H9 (cell line): ENCODE results near the gene GHRL. TPM values are rescaled to one million over a fixed set of nuclear protein-coding genes. Genes with fewer than 3 reads are reported as not detected.

Source experiments
- DNase-seq: peaks from one replicate; pipeline ENCODE4 v3.0.0-alpha.2; 2017
- H2AFZ ChIP-seq: one replicate; pipeline ENCODE4 v1.6.1; 2013; ENCODE audit warnings: mild to moderate bottlenecking, low read length, control low read depth, moderate library complexity
- H2AK5ac ChIP-seq: 2 replicates; pipeline ENCODE4 v1.6.1; 2013; ENCODE audit warnings: low read length, control low read depth, mixed read lengths; ENCODE audit not compliant: insufficient read length
- H2BK120ac ChIP-seq: one replicate; pipeline ENCODE4 v1.6.1; 2013; ENCODE audit warnings: low read depth, mild to moderate bottlenecking, low read length, control low read depth, inconsistent platforms; ENCODE audit not compliant: poor library complexity, severe bottlenecking
- H2BK12ac ChIP-seq: 2 replicates; pipeline ENCODE4 v1.6.1; 2013; ENCODE audit warnings: low read length, control low read depth, mixed read lengths, low read depth; ENCODE audit not compliant: insufficient read length
- H2BK15ac ChIP-seq: 2 replicates; pipeline ENCODE4 v1.6.1; 2013; ENCODE audit warnings: low read depth, low read length, control low read depth
- H2BK20ac ChIP-seq: one replicate; pipeline ENCODE4 v1.6.1; 2013; ENCODE audit warnings: low read depth, mild to moderate bottlenecking, low read length, control low read depth, inconsistent platforms; ENCODE audit not compliant: poor library complexity, severe bottlenecking
- H2BK5ac ChIP-seq: 2 replicates; pipeline ENCODE4 v1.6.1; 2013; ENCODE audit warnings: low read length, control low read depth, mixed read lengths; ENCODE audit not compliant: insufficient read length
- H3K14ac ChIP-seq: 2 replicates; pipeline ENCODE4 v1.6.1; 2013; ENCODE audit warnings: low read length, control low read depth; ENCODE audit not compliant: insufficient read depth
- H3K18ac ChIP-seq: 2 replicates; pipeline ENCODE4 v1.6.1; 2013; ENCODE audit warnings: low read depth, mild to moderate bottlenecking, mixed read lengths, low read length, control low read depth; ENCODE audit not compliant: insufficient read length
- H3K23ac ChIP-seq: 2 replicates; pipeline ENCODE4 v1.6.1; 2013; ENCODE audit warnings: low read length, control low read depth, mixed read lengths, low read depth; ENCODE audit not compliant: insufficient read length
- H3K23me2 ChIP-seq: 2 replicates; pipeline ENCODE4 v1.6.1; 2013; ENCODE audit warnings: low read depth, mild to moderate bottlenecking, mixed read lengths, low read length, control low read depth; ENCODE audit not compliant: insufficient read length, poor library complexity, severe bottlenecking
- H3K27ac ChIP-seq: 2 replicates; pipeline ENCODE4 v1.5.1; 2013; ENCODE audit warnings: low read length, control low read depth, mixed read lengths, low read depth; ENCODE audit not compliant: insufficient read length
- H3K27me3 ChIP-seq: 2 replicates; pipeline ENCODE4 v1.6.1; 2013; ENCODE audit warnings: low read length, control low read depth, inconsistent platforms; ENCODE audit not compliant: insufficient read depth
- H3K4ac ChIP-seq: 2 replicates; pipeline ENCODE4 v1.6.1; 2013; ENCODE audit warnings: low read depth, mild to moderate bottlenecking, control low read depth, inconsistent platforms, low read length, moderate library complexity
- H3K4me1 ChIP-seq: 2 replicates; pipeline ENCODE4 v1.6.1; 2013; ENCODE audit warnings: low read length, control low read depth, inconsistent platforms; ENCODE audit not compliant: insufficient read depth
- H3K4me2 ChIP-seq: 2 replicates; pipeline ENCODE4 v1.6.1; 2013; ENCODE audit warnings: low read length, control low read depth, mixed read lengths; ENCODE audit not compliant: insufficient read length, insufficient read depth
- H3K56ac ChIP-seq: 2 replicates; pipeline ENCODE4 v1.6.1; 2013; ENCODE audit warnings: low read depth, mild to moderate bottlenecking, mixed read lengths, low read length, control low read depth; ENCODE audit not compliant: insufficient read length
- H3K79me1 ChIP-seq: 2 replicates; pipeline ENCODE4 v1.6.1; 2013; ENCODE audit warnings: low read depth, mild to moderate bottlenecking, moderate library complexity, low read length, control low read depth, inconsistent platforms; ENCODE audit not compliant: insufficient read depth, poor library complexity, severe bottlenecking
- H3K79me2 ChIP-seq: 2 replicates; pipeline ENCODE4 v1.6.1; 2013; ENCODE audit warnings: low read length, control low read depth, inconsistent platforms; ENCODE audit not compliant: insufficient read depth
- H3K9ac ChIP-seq: 2 replicates; pipeline ENCODE4 v1.6.1; 2013; ENCODE audit warnings: low read length, control low read depth, mixed read lengths; ENCODE audit not compliant: insufficient read length; ENCODE audit errors: extremely low read depth
- H3K9me3 ChIP-seq: one replicate; pipeline ENCODE4 v1.6.1; 2013; ENCODE audit warnings: low read depth, low read length, inconsistent platforms; ENCODE audit not compliant: control insufficient read depth
- H3T11ph ChIP-seq: one replicate; pipeline ENCODE4 v1.6.1; 2013; ENCODE audit warnings: mild to moderate bottlenecking, low read length, control low read depth, inconsistent platforms
- H4K20me1 ChIP-seq: one replicate; pipeline ENCODE4 v1.6.1; 2013; ENCODE audit not compliant: control insufficient read depth, insufficient read length, insufficient read depth
- H4K5ac ChIP-seq: 2 replicates; pipeline ENCODE4 v1.6.1; 2013; ENCODE audit warnings: low read depth, mild to moderate bottlenecking, mixed read lengths, low read length, control low read depth; ENCODE audit not compliant: insufficient read length
- H4K8ac ChIP-seq: replicated peaks from 2 replicates; pipeline ENCODE4 v1.6.1; 2013; ENCODE audit warnings: low read length, control low read depth, mixed read lengths, low read depth; ENCODE audit not compliant: insufficient read length
- H4K91ac ChIP-seq: 2 replicates; pipeline ENCODE4 v1.6.1; 2013; ENCODE audit warnings: low read depth, mild to moderate bottlenecking, moderate library complexity, mixed read lengths, low read length, control low read depth; ENCODE audit not compliant: insufficient read length
- H3K27ac Mint-ChIP-seq, 3 experiments: 2 replicates in 2 of 3; 3 replicates in 1 of 3; pipeline ENCODE4 v1.8.0; 2020 to 2021; ENCODE audit warnings: mixed read lengths in 3 of 3, mild to moderate bottlenecking in 1 of 3, moderate library complexity in 1 of 3
- H3K27me3 Mint-ChIP-seq: 2 replicates; pipeline ENCODE4 v1.8.0; 2021; ENCODE audit warnings: low read depth, mild to moderate bottlenecking, moderate library complexity, mixed read lengths
- H3K36me3 Mint-ChIP-seq, 3 experiments: 2 replicates in 2 of 3; 3 replicates in 1 of 3; pipeline ENCODE4 v1.8.0; 2020 to 2021; ENCODE audit warnings: low read depth in 3 of 3, mixed read lengths in 3 of 3; ENCODE audit not compliant: insufficient read depth in 1 of 3
- H3K4me1 Mint-ChIP-seq, 2 experiments: 2 replicates each; pipeline ENCODE4 v1.8.0; 2020; ENCODE audit warnings: mixed read lengths in 2 of 2
- H3K4me3 Mint-ChIP-seq, 2 experiments: 2 replicates in 1 of 2; 3 replicates in 1 of 2; pipeline ENCODE4 v1.8.0; 2020 to 2021; ENCODE audit warnings: mild to moderate bottlenecking in 2 of 2, mixed read lengths in 2 of 2, moderate library complexity in 1 of 2
- H3K9me3 Mint-ChIP-seq, 2 experiments: 2 replicates in 1 of 2; 3 replicates in 1 of 2; pipeline ENCODE4 v1.8.0; 2020; ENCODE audit warnings: mild to moderate bottlenecking in 2 of 2, mixed read lengths in 2 of 2, moderate library complexity in 1 of 2
- CTCF ChIP-seq: fragments of 200-600 bp; sonication (generic); conservative IDR thresholded peaks from 3 replicates; pipeline ENCODE4 v1.8.0; 2021; ENCODE audit warnings: antibody characterized with exemption, mild to moderate bottlenecking
- WGBS: extraction: QIAGEN DNeasy Blood & Tissue Kit; methylation state at CpG from one replicate; pipeline ENCODE4 v1.1.7; 2013; ENCODE audit warnings: missing lambda C conversion rate, low lambda C conversion rate, mixed read lengths; ENCODE audit not compliant: insufficient read length; ENCODE audit errors: extremely low coverage; 5-methylcytosine and 5-hydroxymethylcytosine counted together
- total RNA-seq: library from RNA; stranded (reverse); gene quantifications from 2 replicates; pipeline ENCODE4 v1.2.1, GENCODE V29; 2021

The GHRL gene
- total RNA-seq, 1 experiment from 2014 or later: 1.3 TPM

- Histone ChIP-seq H3T11ph (no peak overlapping the region), H3K23me2 (no peaks in the 10 kb centered on the region), H3K27me3 (no peaks in the 10 kb centered on the region), H4K8ac (no peak overlapping the region), H3K4ac (no peak overlapping the region), H3K79me2 (no peaks in the 10 kb centered on the region), H2BK5ac (no peak overlapping the region), H3K4me2 (no peak overlapping the region), H4K20me1 (no peaks in the 10 kb centered on the region), H2AK5ac (no peak overlapping the region), H3K14ac (no peak overlapping the region), H3K79me1 (no peaks in the 10 kb centered on the region), H3K4me1 (no peaks in the 10 kb centered on the region; the same call in 1 of the 2 replicates), H4K91ac (no peak overlapping the region), H2BK20ac (no peak overlapping the region), H2BK15ac (no peak overlapping the region), H3K23ac (no peak overlapping the region), H3K9me3 (no peaks in the 10 kb centered on the region), H3K27ac (no peak overlapping the region), H3K9ac (no peak overlapping the region), H2BK12ac (no peak overlapping the region), H2AFZ (no peak overlapping the region), H4K5ac (no peak overlapping the region), H2BK120ac (no peak overlapping the region), H3K56ac (no peak overlapping the region), H3K18ac (no peak overlapping the region)
- Mint-ChIP-seq H3K36me3 (no peaks in the 10 kb centered on the region), H3K27ac (no peak overlapping the region), H3K27me3 (peaks cover 40% of the 10 kb centered on the region), H3K9me3 (no peaks in the 10 kb centered on the region), H3K4me3 (no peak overlapping the region), H3K4me1 (peaks cover 7 to 19% of the 10 kb centered on the region in 2 experiments)
- WGBS: no CpG with 5 or more reads among the region's 20 CpGs
- no peak for DNase-seq
- TF ChIP-seq CTCF: no peak
Measured at GRCh38 chr3:10332481-10333348, 40.0 kb upstream of the GHRL start.
